Activated T-cell treated with anti-CD3 and anti-CD28 coated beads, Interleukin-2, amount 50 U/mL, for 72 hours (primary cell): Measurements from ENCODE around the gene CRYAA. TPM values are rescaled to one million over a fixed set of nuclear protein-coding genes. Genes with fewer than 3 reads are reported as not detected.
A peak's percentile ranks its signal among the peaks of the same experiment; 100 is the strongest.

ENCODE experiments used
- ATAC-seq, 2 donors: fragments of 150-1000 bp; cut with Tn5 transposase; replicated peaks in 1 of 2; 2 replicates each; pipeline ENCODE4 v1.10.0; 2021; ENCODE audit warnings: moderate library complexity in 2 of 2, mild to moderate bottlenecking in 1 of 2
- DNase-seq, 2 donors: peaks; one replicate each; pipeline ENCODE4 v3.0.0; 2021 to 2022; ENCODE audit warnings: mixed read lengths in 1 of 2
- H3K27ac Mint-ChIP-seq: one replicate; pipeline ENCODE4 v1.8.0; 2022; ENCODE audit warnings: mild to moderate bottlenecking, moderate library complexity, mixed read lengths
- H3K27me3 Mint-ChIP-seq: one replicate; pipeline ENCODE4 v1.8.0; 2022; ENCODE audit warnings: low read depth, mixed read lengths
- H3K36me3 Mint-ChIP-seq, 2 donors: one replicate each; pipeline ENCODE4 v1.8.0; 2022; ENCODE audit warnings: mixed read lengths in 2 of 2, mild to moderate bottlenecking in 1 of 2; ENCODE audit not compliant: insufficient read depth in 2 of 2
- H3K4me1 Mint-ChIP-seq: one replicate; pipeline ENCODE4 v1.8.0; 2022; ENCODE audit warnings: low read depth, mixed read lengths
- H3K4me3 Mint-ChIP-seq, 2 donors: one replicate each; pipeline ENCODE4 v1.8.0; 2022; ENCODE audit warnings: mild to moderate bottlenecking in 2 of 2, mixed read lengths in 2 of 2, moderate library complexity in 2 of 2
- H3K9me3 Mint-ChIP-seq, 2 donors: one replicate each; pipeline ENCODE4 v1.8.0; 2022; ENCODE audit warnings: mixed read lengths in 2 of 2
- total RNA-seq, 2 donors: library from RNA; stranded (reverse); gene quantifications; one replicate each; pipeline ENCODE4 v1.2.3, GENCODE V29; 2022

Gene CRYAA
- total RNA-seq, 2 donors from 2014 or later: not detected

DNA sequence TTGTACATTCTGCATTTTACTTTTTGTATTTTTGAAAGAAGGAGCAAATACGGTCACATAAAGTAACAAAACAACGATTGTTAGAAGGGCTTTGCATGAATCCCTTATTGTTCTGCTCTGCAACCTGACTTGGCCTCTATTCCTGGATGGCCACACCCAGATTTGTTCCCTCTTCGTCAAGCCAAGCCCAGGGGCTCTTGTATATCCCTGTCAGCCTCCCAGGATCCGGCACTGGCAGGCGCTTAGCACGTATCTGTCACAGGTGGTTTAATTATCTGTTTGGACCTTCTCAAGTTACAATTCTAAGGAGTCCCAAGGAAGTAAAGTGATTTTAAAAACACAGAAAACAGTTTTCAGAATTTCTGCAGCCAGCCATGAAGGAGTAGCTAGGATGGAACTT lies 28.0 kb downstream of the CRYAA start:
- peaks cover 8 to 12% of the 10 kb centered on the region in 2 donors for H3K9me3 Mint-ChIP-seq
- ATAC-seq (no peak), DNase-seq (no peak)
- H3K4me3 Mint-ChIP-seq: peak overlapping the region in 1 of 2 donors; percentile 0
- peaks cover 7 to 13% of the 10 kb centered on the region in 2 donors for H3K36me3 Mint-ChIP-seq
- H3K27me3 Mint-ChIP-seq: no peaks in the 10 kb centered on the region
- H3K27ac Mint-ChIP-seq: no peak overlapping the region
- H3K4me1 Mint-ChIP-seq: peaks cover 10% of the 10 kb centered on the region

DNA sequence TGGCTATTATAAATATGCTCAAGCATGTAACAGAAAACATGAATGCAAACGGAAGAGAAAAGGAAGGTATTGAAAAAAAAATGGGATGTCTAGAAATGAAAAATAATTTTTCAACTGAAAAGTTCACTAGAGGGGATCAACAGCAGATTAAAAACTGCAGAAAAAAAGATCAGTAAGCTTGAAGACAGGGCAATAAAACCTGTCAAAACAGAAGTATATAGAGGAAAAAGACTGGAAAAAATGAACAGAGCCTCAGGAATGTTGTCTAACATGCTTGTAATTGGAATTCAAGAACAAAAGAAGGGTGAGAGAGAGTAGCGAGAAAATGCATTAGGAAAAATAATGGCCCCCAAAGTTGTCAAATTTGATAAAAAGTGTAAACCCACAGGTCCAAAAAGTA lies 29.6 kb downstream of the CRYAA start:
- peaks cover 8 to 21% of the 10 kb centered on the region in 2 donors for H3K36me3 Mint-ChIP-seq
- peaks cover 10% of the 10 kb centered on the region for H3K4me1 Mint-ChIP-seq
- H3K27me3 Mint-ChIP-seq: no peaks in the 10 kb centered on the region
- no peak overlapping the region for H3K27ac Mint-ChIP-seq
- no peak overlapping the region for H3K4me3 Mint-ChIP-seq
- DNase-seq: no peak
- ATAC-seq: no peak
- peaks cover 9 to 14% of the 10 kb centered on the region in 2 donors for H3K9me3 Mint-ChIP-seq

DNA sequence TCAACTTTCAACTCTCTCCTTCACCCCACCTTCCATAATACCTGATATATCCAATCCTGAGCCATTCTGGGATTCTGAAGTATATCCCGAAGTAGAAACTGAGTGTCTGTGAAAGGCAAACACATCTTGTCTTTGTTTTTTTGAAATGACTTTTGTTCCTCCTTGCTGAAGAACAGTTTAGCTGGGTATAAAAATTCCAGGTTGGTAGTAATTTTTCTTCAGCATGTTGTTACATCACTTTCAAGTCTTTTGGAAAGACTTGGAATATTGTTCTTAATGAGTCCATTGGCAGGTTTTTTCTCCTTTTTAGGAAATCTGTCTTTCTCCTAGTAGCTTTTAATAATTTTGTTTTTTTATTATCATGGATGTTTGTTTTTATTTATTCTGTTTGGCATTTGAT lies 32.7 kb downstream of the CRYAA start:
- H3K9me3 Mint-ChIP-seq: peaks cover 9 to 14% of the 10 kb centered on the region in 2 donors
- H3K27me3 Mint-ChIP-seq: no peaks in the 10 kb centered on the region
- H3K4me3 Mint-ChIP-seq: no peak overlapping the region
- H3K27ac Mint-ChIP-seq: no peak overlapping the region
- ATAC-seq (no peak), DNase-seq (no peak)
- peaks cover 10% of the 10 kb centered on the region for H3K4me1 Mint-ChIP-seq
- H3K36me3 Mint-ChIP-seq: peaks cover 8 to 21% of the 10 kb centered on the region in 2 donors

DNA sequence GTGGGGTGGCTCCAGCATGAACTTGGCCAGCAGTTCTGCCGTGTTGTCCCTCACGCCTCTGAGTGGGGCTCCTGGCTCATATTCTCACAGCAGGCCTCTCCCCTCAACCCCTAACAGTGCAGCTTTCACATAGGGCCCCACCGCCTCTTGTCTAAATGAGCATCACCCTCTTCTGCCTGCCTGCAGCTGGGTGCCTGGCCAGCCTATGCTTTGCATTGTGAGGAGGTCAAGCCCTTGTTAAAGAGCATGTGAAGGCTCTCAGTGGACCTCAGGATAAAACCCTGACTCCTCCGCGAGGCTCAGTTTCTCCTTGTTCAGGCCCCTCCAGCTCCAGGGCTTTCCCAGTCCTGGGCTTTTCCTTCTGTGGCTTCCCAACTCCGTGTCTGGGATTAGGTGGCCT lies 34.8 kb downstream of the CRYAA start:
- H3K4me3 Mint-ChIP-seq: no peak overlapping the region
- DNase-seq (no peak), ATAC-seq (no peak)
- peaks cover 6 to 16% of the 10 kb centered on the region in 2 donors for H3K36me3 Mint-ChIP-seq
- no peaks in the 10 kb centered on the region for H3K4me1 Mint-ChIP-seq
- no peaks in the 10 kb centered on the region for H3K27me3 Mint-ChIP-seq
- H3K9me3 Mint-ChIP-seq: peaks cover 5 to 10% of the 10 kb centered on the region in 2 donors
- H3K27ac Mint-ChIP-seq: no peak overlapping the region

DNA sequence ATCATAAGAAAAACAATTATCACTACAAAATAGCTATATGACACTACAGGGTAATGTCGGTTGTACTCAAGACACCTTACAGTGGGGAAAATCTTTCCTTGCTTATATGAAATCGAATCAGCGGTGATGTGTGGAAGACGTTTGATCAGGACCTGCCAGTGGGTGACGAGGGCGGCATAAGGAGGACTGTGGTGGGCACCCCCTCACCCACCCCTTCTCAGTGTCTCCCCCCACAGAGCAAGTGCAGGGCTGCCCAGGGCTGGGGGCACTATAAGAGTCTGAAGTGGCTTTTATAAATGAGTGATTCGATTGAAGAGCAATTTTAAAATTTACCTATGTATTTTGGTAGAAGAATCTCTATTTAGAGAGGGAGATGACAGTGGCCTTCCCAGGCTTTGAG lies 35.8 kb downstream of the CRYAA start:
- Mint-ChIP-seq H3K27ac (no peak overlapping the region), H3K4me1 (no peaks in the 10 kb centered on the region), H3K36me3 (peaks cover 6 to 16% of the 10 kb centered on the region in 2 donors), H3K9me3 (peaks cover 3 to 10% of the 10 kb centered on the region in 2 donors), H3K27me3 (no peaks in the 10 kb centered on the region), H3K4me3 (no peak overlapping the region)
- DNase-seq (no peak), ATAC-seq (no peak)

DNA sequence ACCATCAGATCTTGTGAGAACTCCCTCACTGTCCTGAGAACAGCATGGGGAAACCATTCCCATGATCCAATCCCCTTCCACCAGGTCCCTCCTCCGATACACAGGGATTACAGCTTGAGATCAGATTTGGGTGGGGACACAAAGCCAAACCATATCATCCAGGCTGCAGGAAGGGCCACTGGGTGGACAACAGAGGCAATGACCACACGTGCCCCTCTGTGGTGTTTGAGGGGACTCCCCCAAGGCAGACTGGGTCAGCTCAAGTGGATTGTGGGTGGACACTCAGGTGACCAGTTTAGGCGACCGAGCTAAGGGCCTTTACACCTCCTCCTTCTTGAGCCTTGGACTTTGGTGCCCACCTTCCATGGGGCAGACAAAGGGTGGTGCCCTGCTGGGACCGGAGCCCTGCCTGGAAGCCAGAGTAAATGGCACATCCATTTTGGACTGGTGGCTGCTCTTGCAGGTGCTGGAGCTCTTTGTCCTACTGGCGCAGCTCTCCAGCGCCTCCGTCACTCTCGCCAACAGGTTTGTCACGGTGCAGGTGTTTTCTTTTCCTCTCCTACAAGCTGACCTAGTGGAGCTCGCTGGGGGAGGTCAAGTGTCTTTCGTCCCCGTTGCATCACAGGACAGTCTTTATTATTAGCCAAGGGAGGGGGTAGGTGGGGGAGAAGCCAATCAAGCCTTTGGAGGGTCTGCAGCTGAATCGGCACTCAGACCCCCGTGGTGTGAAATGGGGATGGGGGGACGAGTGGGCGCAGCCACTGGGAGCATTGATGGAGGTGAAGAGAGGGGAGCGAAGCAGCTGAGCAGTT lies 37.6 kb downstream of the CRYAA start:
- H3K4me1 Mint-ChIP-seq: no peaks in the 10 kb centered on the region

DNA sequence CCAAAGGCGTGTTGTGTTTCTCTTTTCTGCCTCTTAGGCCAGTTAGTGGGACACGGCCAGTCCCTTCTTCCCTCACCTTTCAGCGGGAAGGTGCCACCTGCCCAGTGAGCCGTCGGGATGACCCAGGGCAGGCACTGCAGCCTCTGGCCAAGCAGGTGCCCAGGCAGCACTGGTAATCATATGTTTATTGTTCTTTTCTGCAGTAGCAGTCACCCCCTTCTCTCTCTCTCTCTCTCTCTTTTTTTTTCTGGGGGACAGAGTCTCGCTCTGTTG lies 38.2 kb downstream of the CRYAA start:
- ATAC-seq: no peak
- Mint-ChIP-seq H3K27me3 (no peaks in the 10 kb centered on the region), H3K36me3 (peaks cover 0 to 6% of the 10 kb centered on the region in 2 donors), H3K9me3 (no peaks in the 10 kb centered on the region), H3K27ac (no peak overlapping the region), H3K4me3 (no peak overlapping the region), H3K4me1 (no peaks in the 10 kb centered on the region)
- no peak for DNase-seq

More for the DNA sequence above, 37.6 kb downstream of the CRYAA start:
- Mint-ChIP-seq H3K4me3 (no peak overlapping the region), H3K27me3 (no peaks in the 10 kb centered on the region), H3K27ac (no peak overlapping the region), H3K9me3 (peaks cover 3% of the 10 kb centered on the region in 2 donors), H3K36me3 (peaks cover 3 to 11% of the 10 kb centered on the region in 2 donors)
- ATAC-seq (no peak), DNase-seq (no peak)

DNA sequence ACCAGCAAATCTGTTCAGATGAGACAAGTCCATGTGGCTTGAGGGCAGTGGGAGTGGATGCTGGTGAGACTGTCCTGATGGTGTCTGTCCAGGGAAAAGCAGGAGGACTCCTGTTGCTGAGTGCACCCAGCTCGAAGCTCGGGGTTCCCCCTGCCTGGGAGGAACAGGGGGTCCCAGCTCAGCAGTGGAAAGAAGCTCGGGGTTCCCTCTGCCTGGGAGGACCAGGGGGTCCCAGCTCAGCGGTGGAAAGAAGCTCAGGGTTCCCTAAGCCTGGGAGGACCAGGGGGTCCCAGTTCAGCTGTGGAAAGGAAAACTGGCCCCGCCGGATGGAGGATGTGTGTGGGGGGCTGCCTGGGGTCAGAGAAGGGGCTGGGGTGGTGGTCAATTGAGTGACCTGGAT lies 39.1 kb downstream of the CRYAA start:
- Mint-ChIP-seq H3K27ac (no peak overlapping the region), H3K36me3 (peaks cover 0 to 3% of the 10 kb centered on the region in 2 donors), H3K4me1 (no peaks in the 10 kb centered on the region)

DNA sequence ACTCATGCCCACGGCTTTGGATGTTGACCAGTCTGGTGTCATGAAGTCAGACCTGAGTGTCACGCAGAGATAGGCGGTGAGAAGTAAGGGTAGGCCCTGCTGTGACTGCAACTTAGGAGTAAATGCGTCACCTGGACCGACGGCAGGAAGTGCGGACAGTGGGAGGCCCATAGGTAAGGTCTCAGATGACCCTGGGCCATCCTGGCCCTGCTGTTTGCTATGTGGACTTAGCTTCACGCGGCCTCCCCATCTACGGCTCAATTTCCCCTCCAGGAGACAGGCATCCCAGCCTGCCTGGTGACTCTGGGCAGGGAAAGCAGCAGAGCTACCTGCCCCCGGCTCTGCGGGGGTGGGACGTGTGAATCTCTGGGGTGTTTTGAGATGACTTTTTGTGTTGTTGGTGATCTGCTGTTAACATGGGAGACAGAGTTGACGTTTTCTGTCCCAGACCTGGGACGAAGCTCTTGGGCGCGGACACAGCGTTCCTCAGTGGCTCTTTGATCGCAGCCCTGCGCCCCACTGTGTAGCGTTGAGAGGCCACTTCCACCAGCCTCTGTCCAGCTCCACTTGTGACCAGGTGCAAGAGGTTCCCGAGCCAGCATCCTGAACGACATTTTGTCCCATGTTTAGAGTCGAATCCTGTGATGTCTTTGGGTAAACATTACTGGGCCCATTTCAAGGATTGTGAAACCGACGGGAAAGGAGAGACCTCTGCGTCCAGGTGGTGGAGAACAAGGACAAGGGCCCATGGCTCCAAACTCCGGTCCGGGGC lies 39.9 kb downstream of the CRYAA start:
- DNase-seq: no peak
- Mint-ChIP-seq H3K27me3 (no peaks in the 10 kb centered on the region), H3K36me3 (no peaks in the 10 kb centered on the region), H3K4me3 (no peak overlapping the region), H3K9me3 (no peaks in the 10 kb centered on the region), H3K27ac (no peak overlapping the region), H3K4me1 (no peaks in the 10 kb centered on the region)
- ATAC-seq: no peak

More for the DNA sequence above, 39.1 kb downstream of the CRYAA start:
- ATAC-seq: no peak
- Mint-ChIP-seq H3K27me3 (no peaks in the 10 kb centered on the region), H3K4me3 (no peak overlapping the region), H3K9me3 (no peaks in the 10 kb centered on the region)
- no peak for DNase-seq

DNA sequence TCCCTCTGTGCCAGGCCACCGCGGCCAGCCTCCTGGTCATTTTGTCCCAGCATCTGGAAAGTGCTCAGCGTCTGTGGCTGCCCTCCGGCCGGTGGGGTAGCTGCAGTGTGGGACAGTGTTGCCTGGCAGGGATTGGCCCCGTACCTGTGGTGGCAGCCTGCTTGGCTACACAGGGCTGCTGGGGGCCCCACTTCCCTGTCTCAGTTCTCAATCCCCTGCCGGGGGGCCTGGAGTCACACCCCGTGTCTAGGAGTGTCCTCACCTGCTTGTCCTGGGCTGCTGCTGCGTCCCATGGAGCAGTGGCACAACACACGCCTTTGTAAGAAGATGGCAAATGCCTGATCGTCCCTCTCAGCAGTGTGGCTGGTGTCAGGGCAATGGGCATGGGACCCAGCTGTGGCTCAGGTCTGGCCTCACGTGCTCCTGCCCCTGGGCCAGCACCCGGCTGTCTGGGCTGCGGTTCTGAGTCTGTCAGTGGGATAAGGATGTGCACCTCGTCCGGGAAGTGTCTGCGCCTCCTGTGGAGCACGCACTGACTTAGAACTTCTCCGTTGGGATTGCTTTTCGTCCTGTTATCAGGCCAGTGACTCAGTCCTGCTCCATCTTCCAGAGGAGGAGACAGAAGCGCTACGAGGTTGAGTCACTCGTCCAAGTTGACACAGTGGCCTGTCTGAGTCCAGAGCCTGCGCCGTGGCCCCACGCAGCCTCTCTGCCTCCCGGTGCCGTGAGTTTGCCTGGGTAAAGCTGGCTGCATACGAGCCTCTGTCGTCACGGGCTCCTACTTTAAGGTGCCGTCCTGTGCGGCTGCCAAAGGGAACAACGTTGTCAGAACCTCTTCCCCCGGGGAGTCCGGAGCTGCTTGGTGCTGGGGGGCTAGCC lies 41.0 kb downstream of the CRYAA start:
- H3K36me3 Mint-ChIP-seq: no peaks in the 10 kb centered on the region

DNA sequence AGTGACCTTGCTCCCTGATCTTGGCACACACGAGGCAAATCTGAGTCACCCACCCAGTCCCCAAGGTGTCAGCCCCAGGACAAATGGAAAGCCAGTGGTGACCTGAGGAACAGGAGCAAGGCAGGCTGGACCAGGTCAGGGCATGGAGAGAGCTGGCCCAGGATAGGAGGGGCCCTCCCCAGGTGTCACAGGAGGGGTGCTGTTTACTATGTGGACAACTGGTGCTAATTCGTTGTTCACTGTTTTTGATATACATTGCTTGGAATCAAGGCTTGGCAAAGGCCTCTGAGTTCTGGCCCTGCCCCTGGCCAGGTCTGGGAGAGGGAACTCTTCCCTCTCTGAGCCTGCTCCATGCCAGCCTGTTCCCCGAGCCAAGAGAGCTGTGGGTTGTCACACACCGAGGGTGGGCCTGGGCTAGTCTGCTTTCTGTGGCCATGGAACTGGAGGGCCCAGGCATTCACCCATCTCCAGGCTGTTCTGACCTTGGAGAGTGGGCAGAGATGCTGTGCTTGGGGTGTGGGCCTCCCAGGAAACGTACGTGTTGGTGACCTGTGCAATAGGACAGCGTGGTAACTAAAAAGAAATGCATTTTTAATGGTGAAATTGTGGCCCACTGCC lies 41.8 kb downstream of the CRYAA start:
- Mint-ChIP-seq H3K27ac (no peak overlapping the region), H3K36me3 (no peaks in the 10 kb centered on the region), H3K27me3 (no peaks in the 10 kb centered on the region)

More for the DNA sequence above, 41.0 kb downstream of the CRYAA start:
- H3K4me3 Mint-ChIP-seq: no peak overlapping the region
- no peak for DNase-seq
- H3K9me3 Mint-ChIP-seq: no peaks in the 10 kb centered on the region
- ATAC-seq: no peak
- H3K27me3 Mint-ChIP-seq: no peaks in the 10 kb centered on the region
- H3K27ac Mint-ChIP-seq: no peak overlapping the region
- no peaks in the 10 kb centered on the region for H3K4me1 Mint-ChIP-seq

DNA sequence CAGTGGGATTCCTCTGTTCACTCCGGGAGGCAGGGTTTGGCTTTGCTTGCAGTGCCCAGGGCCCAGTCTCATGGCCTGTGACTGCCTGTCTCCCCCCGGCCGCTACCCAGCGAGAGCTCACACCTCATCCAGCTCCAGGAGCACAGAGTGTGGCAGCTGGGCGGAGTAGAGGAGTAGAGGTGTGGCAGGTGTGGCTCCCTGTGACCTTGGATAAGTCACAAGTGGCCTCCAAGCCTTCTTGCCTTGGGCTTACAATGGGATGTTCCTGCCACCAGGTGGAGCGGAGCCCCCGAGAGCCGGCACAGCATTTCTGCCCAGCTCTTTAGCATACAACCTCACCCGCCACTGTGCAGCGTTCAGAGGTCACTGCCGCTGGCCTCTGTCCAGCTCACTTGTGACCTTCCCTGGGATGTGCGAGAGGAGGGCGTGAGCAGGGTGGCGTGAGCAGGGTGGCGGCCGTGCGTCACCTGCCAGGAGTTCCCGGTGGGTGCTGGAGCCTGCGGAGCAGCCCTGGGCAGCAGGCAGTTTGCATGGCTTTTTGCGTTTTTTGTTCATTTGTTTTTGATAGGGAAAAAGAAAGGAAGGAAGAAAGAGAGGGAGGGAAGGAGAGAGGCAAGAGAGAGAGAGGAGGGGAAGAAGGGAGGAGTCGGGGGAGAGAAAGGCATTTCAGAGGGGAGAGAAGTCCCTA lies 42.4 kb downstream of the CRYAA start:
- Mint-ChIP-seq H3K27ac (no peak overlapping the region), H3K4me1 (no peaks in the 10 kb centered on the region), H3K27me3 (no peaks in the 10 kb centered on the region), H3K4me3 (no peak overlapping the region), H3K9me3 (no peaks in the 10 kb centered on the region), H3K36me3 (no peaks in the 10 kb centered on the region)
- DNase-seq (no peak), ATAC-seq (no peak)

More for the DNA sequence above, 41.8 kb downstream of the CRYAA start:
- Mint-ChIP-seq H3K4me3 (no peak overlapping the region), H3K4me1 (no peaks in the 10 kb centered on the region), H3K9me3 (no peaks in the 10 kb centered on the region)
- ATAC-seq (no peak), DNase-seq (no peak)
